ENCODE data around the gene ARHGAP15. TPM values are rescaled to one million over a fixed set of nuclear protein-coding genes. Genes with fewer than 3 reads are reported as not detected.

The ARHGAP15 gene
- total RNA-seq, 1 experiment from 2014 or later = 0.42 TPM

GRCh38 chr2:143688815-143689214 lies 559.6 kb downstream of the ARHGAP15 start (continued):
- no peak for TF ChIP-seq ELF1 (IDR thresholded peaks at IDR 0.05; ENCODE audit: borderline replicate concordance, low read depth)
- TF ChIP-seq EGR1 (IDR thresholded peaks at IDR 0.05; ENCODE audit: low read depth) = no peak
- TF ChIP-seq MAX (IDR thresholded peaks at IDR 0.05) = no peak

- Histone ChIP-seq H4K20me1 (ENCODE audit: insufficient read depth) (no peaks in the 10 kb centered on the region), H2AFZ (ENCODE audit: low read depth, low read length, poor library complexity, severe bottlenecking) (no peak overlapping the region), H3K9me2 (ENCODE audit: insufficient read depth) (no peaks in the 10 kb centered on the region), H3K4me2 (ENCODE audit: low read length) (no peak overlapping the region), H3K9me3 (ENCODE audit: control insufficient read depth in 1 of 2, insufficient read depth in 1 of 2, low read depth in 1 of 2, low read length in 2 of 2) (no peaks in the 10 kb centered on the region), H3K27me3 (ENCODE audit: insufficient read depth, low read length) (no peaks in the 10 kb centered on the region), H3K4me3 (replicated peaks in 1 of 2; ENCODE audit: low read depth in 1 of 2, low read length in 2 of 2) (no peak overlapping the region), H3K36me3 (ENCODE audit: control insufficient read depth in 1 of 2, insufficient read depth in 2 of 2, low read length in 2 of 2) (no peaks in the 10 kb centered on the region), H3K4me1 (ENCODE audit: control insufficient read depth in 1 of 2, insufficient read depth in 2 of 2, low read length in 2 of 2) (no peaks in the 10 kb centered on the region), H3K27ac (ENCODE audit: low read depth, low read length) (no peak overlapping the region), H3K9ac (ENCODE audit: low read length) (no peak overlapping the region), H3K79me2 (ENCODE audit: insufficient read depth, low read length) (no peaks in the 10 kb centered on the region)
- ATAC-seq (no peak), DNase-seq (ENCODE audit: low read depth, low spot score) (no peak)
- no TSS peak for BruUV-seq (replicated peaks)
- ChIA-PET CTCF (no interaction called here), RAD21 (ENCODE audit: low non-redundant PET in 1 of 2, low total read pairs in 2 of 2, uncharacterized antibody in 2 of 2, unreplicated experiment in 2 of 2) (no interaction called here), POLR2A (no interaction called here)
- intact Hi-C loops (cut with micrococcal nuclease) = no loop called here
- TF ChIP-seq JUND (IDR thresholded peaks at IDR 0.05) (no peak), EZH2phosphoT487 (IDR thresholded peaks at IDR 0.05; ENCODE audit: borderline replicate concordance) (no peak), POLR2A (IDR thresholded peaks at IDR 0.05; ENCODE audit: borderline replicate concordance, extremely low read depth, insufficient read depth, insufficient read length) (no peak), RAD21 (IDR thresholded peaks at IDR 0.05; ENCODE audit: low read depth) (no peak), FOSL1 (IDR thresholded peaks at IDR 0.05; ENCODE audit: low read depth) (no peak), REST (IDR thresholded peaks at IDR 0.05; ENCODE audit: low read depth) (no peak), SRF (IDR thresholded peaks at IDR 0.05; ENCODE audit: low read depth) (no peak), ATF3 (IDR thresholded peaks at IDR 0.05) (no peak), CTCF (IDR thresholded peaks at IDR 0.05 in 2 of 3, conservative IDR thresholded peaks at IDR 0.05 in 1 of 3; ENCODE audit: borderline replicate concordance in 1 of 3, insufficient read depth in 1 of 3, low read depth in 2 of 3, low read length in 2 of 3) (no peak), EGR1 (IDR thresholded peaks at IDR 0.05; ENCODE audit: low read depth) (no peak), CEBPB (IDR thresholded peaks at IDR 0.05; ENCODE audit: low read depth) (no peak), YY1 (IDR thresholded peaks at IDR 0.05; ENCODE audit: extremely low read depth, insufficient replicate concordance, low read depth, low read length) (no peak), EZH2 (IDR thresholded peaks at IDR 0.05) (no peak)
Observed at GRCh38 chr2:143689541-143689940, 560.3 kb downstream of the ARHGAP15 start.
